ENCODE data around the gene TMLHE. TPM values are rescaled to one million over a fixed set of nuclear protein-coding genes. Genes with fewer than 3 reads are reported as not detected.
"Not testable (repeated sequence)": the region's sequence is repeated elsewhere in the genome, so short reads cannot be mapped to it uniquely, and the experiment has no call there.

TMLHE gene
- total RNA-seq, 4 donors from 2014 or later = 8.5 to 15.2 (median 12.3) TPM

- Histone ChIP-seq H3K36me3 (peaks cover 18% of the 10 kb centered on the region), H3K27me3 (no peaks in the 10 kb centered on the region), H3K27ac (no peak overlapping the region), H3K4me3 (no peak overlapping the region), H3K4me1 (no peaks in the 10 kb centered on the region), H3K9me3 (no peaks in the 10 kb centered on the region)
- DNase-seq (ENCODE audit: low spot score in 2 of 2) = no peak
- TF ChIP-seq EP300 (IDR thresholded peaks at IDR 0.05) (no peak), POLR2AphosphoS5 (IDR thresholded peaks at IDR 0.05) (no peak), CTCF (IDR thresholded peaks at IDR 0.05) (no peak), POLR2A (IDR thresholded peaks at IDR 0.05) (no peak)
- WGBS = 31% methylated on average over 2 of the region's 2 CpGs
Measured at GRCh38 chrX:155544881-155545280, 67.9 kb downstream of the TMLHE start.

DNA sequence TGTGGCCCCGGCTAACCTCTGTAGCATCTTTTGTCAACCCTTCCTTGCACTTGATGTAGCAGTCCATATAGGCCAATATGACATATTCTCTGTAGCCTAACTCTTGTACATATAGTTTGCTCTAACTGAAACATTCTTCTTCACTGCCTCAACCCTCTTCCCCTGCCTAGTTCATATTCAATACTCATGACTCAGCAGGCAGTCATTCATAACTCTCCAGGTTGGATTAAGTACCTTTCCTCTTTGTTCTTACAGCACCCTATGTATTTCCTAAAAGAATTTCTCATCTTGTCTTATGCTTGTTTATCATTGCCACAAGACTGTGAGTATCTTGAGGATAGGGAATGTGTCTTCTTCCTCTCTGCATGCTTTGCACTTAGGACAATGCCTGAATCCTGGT is 76.9 kb downstream of the TMLHE start:
- no peaks in the 10 kb centered on the region for H3K36me3 ChIP-seq
- WGBS = 89% methylated on average over 1 of the region's 1 CpG
- no peaks in the 10 kb centered on the region for H3K27me3 ChIP-seq
- no peak overlapping the region for H3K4me3 ChIP-seq
- DNase-seq (ENCODE audit: low spot score in 2 of 2) = no peak
- no peaks in the 10 kb centered on the region for H3K4me1 ChIP-seq
- H3K9me3 ChIP-seq = no peaks in the 10 kb centered on the region
- TF ChIP-seq EP300 (IDR thresholded peaks at IDR 0.05) = no peak
- no peak for TF ChIP-seq CTCF (IDR thresholded peaks at IDR 0.05)
- no peak for TF ChIP-seq POLR2AphosphoS5 (IDR thresholded peaks at IDR 0.05)
- TF ChIP-seq POLR2A (IDR thresholded peaks at IDR 0.05) = no peak
- no peak overlapping the region for H3K27ac ChIP-seq

DNA sequence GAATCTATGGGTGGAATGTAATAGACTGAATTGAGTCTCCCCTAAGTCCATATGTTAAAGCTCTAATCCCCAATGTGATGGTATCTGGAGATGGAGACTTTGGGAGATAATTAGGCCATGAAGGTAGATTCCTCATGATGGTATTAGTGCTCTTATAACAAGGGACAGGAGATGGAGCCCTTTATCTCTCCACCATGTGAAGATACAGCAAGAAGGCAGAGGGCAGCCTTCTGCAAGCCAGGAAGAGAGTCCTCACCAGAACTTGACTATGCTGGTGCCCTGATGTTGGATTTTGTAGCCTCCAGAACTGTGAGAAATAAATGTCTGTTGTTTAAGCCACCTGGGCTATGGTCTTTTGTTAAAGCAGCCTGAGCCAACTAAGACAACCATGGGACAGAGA is 78.0 kb downstream of the TMLHE start:
- DNase-seq (ENCODE audit: low spot score in 2 of 2) = no peak
- Histone ChIP-seq H3K4me3 (no peak overlapping the region), H3K27ac (no peak overlapping the region), H3K36me3 (no peaks in the 10 kb centered on the region), H3K4me1 (no peaks in the 10 kb centered on the region), H3K27me3 (no peaks in the 10 kb centered on the region), H3K9me3 (no peaks in the 10 kb centered on the region)
- TF ChIP-seq POLR2A (IDR thresholded peaks at IDR 0.05) (no peak), EP300 (IDR thresholded peaks at IDR 0.05) (no peak), POLR2AphosphoS5 (IDR thresholded peaks at IDR 0.05) (no peak), CTCF (IDR thresholded peaks at IDR 0.05) (no peak)

- not testable (repeated sequence) for H3K4me1 ChIP-seq; H3K9me3 ChIP-seq; H3K4me3 ChIP-seq; DNase-seq (ENCODE audit: low spot score in 2 of 2); H3K27ac ChIP-seq; H3K27me3 ChIP-seq
- WGBS = 90% methylated on average over 2 of the region's 2 CpGs
- peaks cover 31% of the 10 kb centered on the region for H3K36me3 ChIP-seq
Measured at GRCh38 chrX:155527023-155527422, 85.7 kb downstream of the TMLHE start.

- no peak overlapping the region for H3K27ac ChIP-seq
- no peaks in the 10 kb centered on the region for H3K27me3 ChIP-seq
- no peak for TF ChIP-seq POLR2A (IDR thresholded peaks at IDR 0.05)
- no peak for TF ChIP-seq POLR2AphosphoS5 (IDR thresholded peaks at IDR 0.05)
- TF ChIP-seq CTCF (IDR thresholded peaks at IDR 0.05) = no peak
- no peak for TF ChIP-seq EP300 (IDR thresholded peaks at IDR 0.05)
- no peaks in the 10 kb centered on the region for H3K9me3 ChIP-seq
- H3K4me1 ChIP-seq = no peaks in the 10 kb centered on the region
- no peak overlapping the region for H3K4me3 ChIP-seq
- H3K36me3 ChIP-seq = peaks cover 7% of the 10 kb centered on the region
- no peak for DNase-seq (ENCODE audit: low spot score in 2 of 2)
Measured at GRCh38 chrX:155514225-155514624, 98.5 kb downstream of the TMLHE start.

DNA sequence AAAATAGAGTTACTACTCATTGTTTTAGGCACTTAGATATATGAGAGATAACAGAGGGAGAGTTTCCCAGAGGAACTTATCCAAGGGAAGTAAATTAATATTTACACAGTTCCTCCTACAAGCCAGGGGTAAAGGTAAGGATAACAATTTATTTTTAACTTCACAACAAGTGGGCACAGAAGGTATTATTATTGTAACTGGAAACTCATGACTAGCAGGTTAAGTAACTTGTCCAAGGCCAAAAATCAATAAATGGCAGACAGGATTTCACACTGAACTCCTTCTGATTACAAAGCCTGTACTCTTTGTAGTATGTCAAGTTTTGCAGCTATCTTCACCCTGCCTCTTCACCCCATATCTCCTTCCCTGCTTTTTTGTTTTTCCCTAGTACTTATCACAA is 107.5 kb downstream of the TMLHE start:
- H3K9me3 ChIP-seq = no peaks in the 10 kb centered on the region
- no peak for TF ChIP-seq POLR2A (IDR thresholded peaks at IDR 0.05)
- TF ChIP-seq CTCF (IDR thresholded peaks at IDR 0.05) = no peak
- TF ChIP-seq POLR2AphosphoS5 (IDR thresholded peaks at IDR 0.05) = no peak
- TF ChIP-seq EP300 (IDR thresholded peaks at IDR 0.05) = no peak
- DNase-seq (ENCODE audit: low spot score in 2 of 2) = no peak
- no peaks in the 10 kb centered on the region for H3K27me3 ChIP-seq
- no peak overlapping the region for H3K27ac ChIP-seq
- no peaks in the 10 kb centered on the region for H3K4me1 ChIP-seq
- H3K4me3 ChIP-seq = no peak overlapping the region
- H3K36me3 ChIP-seq = no peaks in the 10 kb centered on the region

DNA sequence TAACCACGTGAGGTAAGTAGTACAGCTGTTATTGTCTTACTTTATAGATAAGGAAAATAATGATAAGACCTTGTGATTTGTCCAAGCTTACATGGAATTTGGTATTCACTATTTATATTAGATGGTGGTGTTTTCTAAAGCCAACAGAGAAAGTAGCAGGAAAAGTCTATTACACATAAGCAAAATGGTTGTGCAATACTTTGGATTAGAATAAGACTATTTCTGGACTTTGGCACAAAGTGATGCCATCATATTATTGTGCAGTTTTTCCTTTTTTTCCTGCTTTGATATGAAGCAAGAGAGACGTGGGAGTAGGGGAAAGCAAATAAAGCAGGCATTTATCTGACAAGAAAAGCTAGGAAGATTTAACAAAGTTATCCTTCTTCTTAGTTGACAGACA is 117.6 kb downstream of the TMLHE start:
- not testable (repeated sequence) for H3K4me1 ChIP-seq; H3K9me3 ChIP-seq; H3K36me3 ChIP-seq; DNase-seq (ENCODE audit: low spot score in 2 of 2); H3K27me3 ChIP-seq; H3K4me3 ChIP-seq; H3K27ac ChIP-seq
- no CpG with 5 or more reads among the region's 2 CpGs for WGBS

GRCh38 chrX:155491421-155491820 is 121.3 kb downstream of the TMLHE start:
- H3K27ac ChIP-seq; H3K36me3 ChIP-seq; H3K9me3 ChIP-seq; H3K27me3 ChIP-seq; H3K4me1 ChIP-seq; H3K4me3 ChIP-seq; DNase-seq (ENCODE audit: low spot score in 2 of 2): not testable (repeated sequence)
- 54% methylated on average over 2 of the region's 3 CpGs for WGBS

- not testable (repeated sequence) for H3K36me3 ChIP-seq; H3K4me3 ChIP-seq; DNase-seq (ENCODE audit: low spot score in 2 of 2); H3K4me1 ChIP-seq; H3K9me3 ChIP-seq; H3K27me3 ChIP-seq; H3K27ac ChIP-seq
- no CpG with 5 or more reads among the region's 7 CpGs for WGBS
Measured at GRCh38 chrX:155477136-155477535, 135.6 kb downstream of the TMLHE start.
